ENCODE data around the gene SMIM44.

GRCh38 chr19:3455393-3455955 lies 27.8 kb downstream of the SMIM44 start:
- TF ChIP-seq, protein P1, sequence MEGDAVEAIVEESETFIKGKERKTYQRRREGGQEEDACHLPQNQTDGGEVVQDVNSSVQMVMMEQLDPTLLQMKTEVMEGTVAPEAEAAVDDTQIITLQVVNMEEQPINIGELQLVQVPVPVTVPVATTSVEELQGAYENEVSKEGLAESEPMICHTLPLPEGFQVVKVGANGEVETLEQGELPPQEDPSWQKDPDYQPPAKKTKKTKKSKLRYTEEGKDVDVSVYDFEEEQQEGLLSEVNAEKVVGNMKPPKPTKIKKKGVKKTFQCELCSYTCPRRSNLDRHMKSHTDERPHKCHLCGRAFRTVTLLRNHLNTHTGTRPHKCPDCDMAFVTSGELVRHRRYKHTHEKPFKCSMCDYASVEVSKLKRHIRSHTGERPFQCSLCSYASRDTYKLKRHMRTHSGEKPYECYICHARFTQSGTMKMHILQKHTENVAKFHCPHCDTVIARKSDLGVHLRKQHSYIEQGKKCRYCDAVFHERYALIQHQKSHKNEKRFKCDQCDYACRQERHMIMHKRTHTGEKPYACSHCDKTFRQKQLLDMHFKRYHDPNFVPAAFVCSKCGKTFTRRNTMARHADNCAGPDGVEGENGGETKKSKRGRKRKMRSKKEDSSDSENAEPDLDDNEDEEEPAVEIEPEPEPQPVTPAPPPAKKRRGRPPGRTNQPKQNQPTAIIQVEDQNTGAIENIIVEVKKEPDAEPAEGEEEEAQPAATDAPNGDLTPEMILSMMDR (IDR thresholded peaks at IDR 0.05 in 8 of 11, conservative IDR thresholded peaks at IDR 0.05 in 3 of 11), result no peak
- TF ChIP-seq POLR2AphosphoS5 (IDR thresholded peaks at IDR 0.05) (no peak), POLR2A (IDR thresholded peaks at IDR 0.05) (no peak)
